Neural cell (in vitro differentiated cells): ENCODE measurements around the gene PPP2R2D.

Experiments
- CTCF ChIP-seq: fragments of 450-650 bp; IDR thresholded peaks from 2 replicates; pipeline ENCODE4 v1.5.1; 2014; ENCODE audit warnings: antibody characterized with exemption, mild to moderate bottlenecking, moderate library complexity; ENCODE audit not compliant: poor library complexity, severe bottlenecking
- EZH2 ChIP-seq: fragments of 200-600, 300-800 bp; shearing (Covaris generic), sonication (generic); IDR thresholded peaks from 2 replicates; pipeline ENCODE4 v1.6.1; 2014; ENCODE audit warnings: antibody characterized with exemption, low read length, borderline replicate concordance, mild to moderate bottlenecking; ENCODE audit not compliant: insufficient read depth, poor library complexity, severe bottlenecking
- POLR2AphosphoS5 ChIP-seq: IDR thresholded peaks from 2 replicates; pipeline ENCODE4 v1.6.1; 2012

- no peak for TF ChIP-seq POLR2AphosphoS5
- TF ChIP-seq CTCF: no peak
- no peak for TF ChIP-seq EZH2
Measured at GRCh38 chr10:131935260-131935659, 34.5 kb downstream of the PPP2R2D start.
